GM19468 (cell line): ENCODE measurements around the gene KRTAP5-6.

Experiments
- ATAC-seq: cut with Tn5 transposase; IDR thresholded peaks from one replicate; pipeline ENCODE4 v1.9.1; 2021; ENCODE audit warnings: mild to moderate bottlenecking, moderate library complexity, moderate number of reproducible peaks; ENCODE audit not compliant: unreplicated experiment; ENCODE audit errors: extremely low read depth

Gene KRTAP5-6, protein sequence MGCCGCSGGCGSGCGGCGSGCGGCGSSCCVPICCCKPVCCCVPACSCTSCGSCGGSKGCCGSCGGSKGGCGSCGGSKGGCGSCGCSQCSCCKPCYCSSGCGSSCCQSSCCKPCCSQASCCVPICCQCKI

GRCh38 chr11:1696608-1697570 lies at the start of gene KRTAP5-6:
Gene KRTAP5-6, plus strand, starts transcription at chr11:1697195. Its CDS starts 51 bp downstream, at chr11:1697246.
- ATAC-seq = no peak

GRCh38 chr11:1647901-1648652 lies 48.9 kb upstream of the KRTAP5-6 start:
- ATAC-seq = no peak

DNA sequence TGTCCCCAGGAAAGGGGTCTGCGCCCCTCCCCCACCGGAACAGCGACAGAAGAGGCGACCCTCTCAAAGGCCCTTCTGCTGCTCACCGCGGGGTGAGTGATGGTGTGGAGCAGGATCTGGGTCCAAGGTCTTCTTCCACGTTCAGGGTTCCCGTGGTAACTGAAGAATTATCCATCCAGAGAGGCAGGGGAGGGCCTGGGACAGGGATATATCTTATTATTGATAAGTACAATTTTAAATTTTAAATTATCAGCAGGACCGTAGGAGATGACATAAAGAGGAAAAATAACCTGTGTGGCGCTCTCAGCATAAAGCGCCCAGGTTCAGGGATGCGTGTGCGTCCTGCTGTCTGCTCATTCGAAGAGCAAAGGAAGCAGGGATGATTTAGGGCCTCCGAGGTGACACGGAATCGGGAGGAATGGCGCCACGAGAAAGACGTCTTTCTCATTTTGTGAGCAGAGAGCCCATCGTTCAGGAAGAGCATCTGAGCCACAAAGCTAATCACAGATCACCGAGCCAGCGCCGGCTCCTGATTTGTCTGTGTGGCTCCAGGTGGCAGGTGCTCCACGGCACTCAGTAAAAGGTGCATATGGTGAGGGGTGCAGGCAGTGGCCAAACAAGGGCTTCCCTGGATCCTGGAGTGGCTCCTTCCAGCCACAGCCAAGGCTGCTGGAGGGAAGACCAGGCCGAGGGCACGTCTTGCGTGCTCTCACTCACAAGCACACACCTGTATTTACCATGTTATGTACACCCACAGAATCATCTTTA lies 48.2 kb upstream of the KRTAP5-6 start:
- ATAC-seq = no peak

GRCh38 chr11:1650034-1650917 lies 46.7 kb upstream of the KRTAP5-6 start:
- ATAC-seq = no peak

GRCh38 chr11:1650918-1651262 lies 46.1 kb upstream of the KRTAP5-6 start:
- ATAC-seq = no peak

DNA sequence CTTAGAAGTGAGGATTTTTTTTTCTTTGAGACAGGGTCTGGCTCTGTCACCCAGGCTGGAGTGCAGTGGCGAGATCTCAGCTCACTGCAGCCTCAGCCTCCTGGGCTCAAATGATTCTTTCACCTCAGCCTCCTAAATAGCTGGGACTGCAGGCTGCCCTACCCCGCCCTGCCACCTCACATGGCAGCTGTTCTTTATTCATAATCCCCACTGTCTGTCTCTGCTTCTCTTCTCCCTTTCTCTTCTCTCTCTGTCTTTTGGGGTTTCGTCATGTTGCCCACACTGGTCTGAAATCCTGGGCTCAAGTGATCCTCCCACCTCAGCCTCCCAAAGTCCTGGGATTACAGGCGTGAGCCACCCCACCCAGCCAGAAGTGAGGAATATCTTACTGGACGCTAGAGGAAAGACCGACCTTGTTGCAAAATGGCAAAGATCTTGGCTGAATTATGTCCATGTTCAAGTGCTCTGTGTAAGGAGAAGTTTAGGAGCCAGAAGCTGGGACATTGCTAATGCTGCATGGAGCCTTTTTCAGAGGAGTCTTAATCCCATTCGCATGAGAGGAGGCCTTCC lies 45.5 kb upstream of the KRTAP5-6 start:
- no peak for ATAC-seq

DNA sequence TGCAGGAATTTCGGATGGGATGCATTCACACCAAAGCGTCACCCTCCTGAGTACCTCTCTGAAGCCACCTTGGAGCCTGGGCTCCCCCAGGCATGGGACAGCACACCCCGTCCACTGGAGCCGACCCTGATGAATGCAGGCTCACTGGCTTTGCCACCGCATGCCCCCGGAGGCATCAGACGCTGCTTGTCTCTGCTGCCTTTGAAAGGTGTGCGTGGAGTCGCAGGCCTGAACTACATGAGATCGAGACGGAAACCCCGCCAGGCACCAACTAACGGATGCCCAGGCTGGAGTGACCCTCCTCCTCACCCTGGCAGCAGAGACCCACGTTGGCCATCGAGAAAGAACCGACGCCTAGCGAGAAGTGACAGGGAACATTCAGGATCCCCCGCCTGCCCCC lies 45.0 kb upstream of the KRTAP5-6 start:
- ATAC-seq = no peak

DNA sequence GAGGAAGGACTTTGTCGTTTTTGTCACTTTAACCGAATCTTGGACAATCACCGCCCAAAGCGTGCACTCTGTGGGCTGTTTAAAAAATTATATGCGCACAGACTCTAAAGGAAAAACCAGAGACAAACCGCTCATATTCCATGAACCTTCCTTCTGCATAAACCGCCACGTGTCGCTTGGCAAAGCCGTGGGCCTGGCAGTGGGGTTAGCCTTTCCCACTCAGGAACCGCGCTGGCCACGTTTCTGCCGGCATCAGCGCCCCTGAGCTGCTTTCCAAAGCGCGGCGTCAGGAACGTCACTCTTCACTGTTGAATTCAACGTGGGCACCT lies 44.6 kb upstream of the KRTAP5-6 start:
- ATAC-seq = no peak

DNA sequence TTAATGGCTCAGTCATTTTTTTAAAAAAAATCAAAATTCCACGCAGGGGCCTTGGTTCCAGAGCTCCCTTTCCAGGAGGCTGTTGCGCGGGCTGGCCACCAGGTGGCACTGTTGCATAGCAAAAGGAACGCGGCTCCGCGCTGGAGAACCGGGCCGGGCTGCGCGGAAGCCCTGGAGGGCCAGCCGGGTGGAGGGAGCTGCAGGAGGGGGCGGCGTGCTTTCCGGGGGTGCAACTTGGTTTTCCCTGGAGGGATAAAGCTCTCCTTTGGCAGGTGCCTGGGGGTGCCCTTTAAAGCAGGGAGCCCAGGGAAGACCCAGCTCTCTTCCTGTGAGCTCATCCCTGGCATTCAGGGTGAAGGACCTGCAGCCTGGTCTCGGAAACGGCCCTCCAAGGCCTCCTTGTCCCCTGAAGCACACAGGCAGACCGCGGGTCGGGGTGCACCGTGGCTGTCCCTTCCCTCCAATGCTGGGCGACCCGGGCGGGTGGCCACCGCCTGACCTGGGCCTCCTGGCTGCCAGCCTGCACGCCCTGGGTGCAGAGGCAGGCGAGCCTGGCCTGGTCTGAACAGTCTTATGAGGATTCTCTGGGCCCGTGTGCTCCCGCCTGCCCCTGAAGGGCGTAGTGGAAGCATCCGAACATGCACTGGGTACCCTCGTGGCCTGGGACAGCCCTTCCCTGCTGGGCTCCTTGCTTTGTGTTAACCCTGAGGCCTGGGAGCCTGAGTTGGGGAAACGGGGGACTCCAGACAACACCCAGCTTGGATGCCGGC lies 44.0 kb upstream of the KRTAP5-6 start:
- ATAC-seq = no peak

GRCh38 chr11:1653541-1654387 lies 43.2 kb upstream of the KRTAP5-6 start:
- ATAC-seq = no peak

- no peak for ATAC-seq
Observed at GRCh38 chr11:1654388-1655167, 42.4 kb upstream of the KRTAP5-6 start.

DNA sequence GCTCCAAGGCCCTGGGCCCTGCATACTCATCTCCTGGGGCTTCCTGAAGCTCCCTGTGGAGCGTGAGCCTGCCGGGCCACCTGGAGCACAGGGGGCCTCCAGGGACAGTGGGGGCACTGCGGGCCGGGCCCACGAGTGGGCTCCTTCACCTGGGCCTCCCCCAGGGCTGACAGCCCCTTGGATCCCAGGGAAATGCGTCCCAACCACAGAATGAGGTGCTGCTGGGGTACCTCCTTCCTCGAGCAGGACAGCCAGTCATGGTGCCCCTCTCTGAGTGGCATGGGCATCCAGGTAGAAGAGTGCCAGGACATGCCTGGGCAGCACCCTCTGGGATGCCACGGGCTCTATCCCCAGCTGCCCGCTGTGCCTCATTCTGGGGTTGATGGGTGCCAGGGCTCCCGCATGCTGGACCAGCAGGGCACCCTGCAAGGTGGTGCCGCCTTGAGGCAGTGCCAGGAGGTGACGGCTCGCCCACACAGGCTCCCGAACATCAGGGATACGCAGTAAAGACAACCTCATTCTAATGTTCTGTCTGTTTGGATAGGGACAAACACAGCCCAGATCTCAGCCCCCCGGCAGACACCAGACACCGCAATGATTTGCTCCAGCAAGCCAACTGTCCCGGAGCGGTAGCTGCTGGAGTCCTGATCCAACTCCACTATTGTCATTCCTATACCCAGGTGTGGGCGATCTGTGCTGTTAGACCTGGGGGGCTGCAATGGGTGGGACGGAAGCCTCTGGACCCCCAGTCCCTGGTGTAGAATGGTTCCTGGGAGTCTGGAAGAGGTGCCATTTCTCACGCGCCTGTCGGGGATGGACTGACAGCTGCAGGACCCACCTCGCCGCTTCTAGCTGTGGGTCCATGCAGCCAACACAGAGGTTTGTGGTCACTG lies 41.6 kb upstream of the KRTAP5-6 start:
- ATAC-seq = no peak

DNA sequence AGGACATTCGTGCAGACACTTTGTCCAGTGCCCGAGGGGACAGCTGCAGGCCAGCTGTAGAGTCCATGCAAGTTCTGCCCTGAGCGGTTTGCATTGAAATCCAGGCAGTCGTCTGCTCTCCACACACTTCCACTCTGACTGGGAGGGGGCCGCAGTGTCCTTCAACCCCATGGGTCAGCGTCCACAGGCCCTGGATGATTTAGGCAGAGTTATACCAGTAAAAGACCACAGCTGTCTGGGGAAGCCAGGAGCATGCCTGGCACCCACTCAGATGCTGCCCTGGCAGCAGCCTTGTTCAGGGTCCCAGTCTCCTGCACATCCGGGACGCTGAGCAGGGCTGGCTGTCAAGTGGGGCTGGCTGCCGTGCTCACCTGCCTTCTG lies 40.9 kb upstream of the KRTAP5-6 start:
- no peak for ATAC-seq

GRCh38 chr11:1656670-1657069 lies 40.3 kb upstream of the KRTAP5-6 start:
- ATAC-seq = no peak

DNA sequence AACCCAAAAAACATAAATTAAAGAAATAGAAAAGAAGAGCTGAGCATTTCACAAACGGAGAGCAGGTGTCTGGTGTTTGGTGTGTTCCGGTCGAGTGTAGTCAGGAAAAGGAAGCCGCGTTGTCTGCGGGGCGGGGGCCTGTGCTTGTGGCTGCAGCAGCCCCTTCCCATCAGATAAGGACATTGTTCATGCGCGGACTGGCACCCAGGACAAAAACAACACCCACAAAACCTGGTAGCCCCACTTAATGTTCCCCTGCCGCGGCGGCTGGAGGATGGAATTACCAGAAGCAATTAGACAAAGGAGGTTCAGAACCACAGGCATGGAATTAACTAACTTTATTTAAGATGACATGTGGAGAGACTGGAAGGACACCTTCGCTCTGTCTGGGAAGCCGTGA lies 37.5 kb upstream of the KRTAP5-6 start:
- ATAC-seq = no peak
